IMR-90 (cell line): Measurements from ENCODE around the gene FCER1A. TPM values are rescaled to one million over a fixed set of nuclear protein-coding genes. Genes with fewer than 3 reads are reported as not detected.
"Not testable (repeated sequence)": the region's sequence is repeated elsewhere in the genome, so short reads cannot be mapped to it uniquely, and the experiment has no call there.

Experiments
- ATAC-seq: fragments of 200-7000 bp; cut with Tn5 transposase; 2 replicates; pipeline ENCODE4 v1.9.1; 2020; ENCODE audit warnings: low read depth, mild to moderate bottlenecking, moderate library complexity
- BruUV-seq: library from RNA; stranded (reverse); fragments of 400-500 nt; replicated peaks from 2 replicates; lab custom pipeline; 2021; lab: Mats Ljungman, UMichigan
- CTCF ChIA-PET: fragments of 300-600 bp; formaldehyde crosslinking; extraction: SDS; loops from one replicate; lab custom pipeline; 2021; ENCODE audit warnings: antibody characterized with exemption; lab: Yijun Ruan, JAX
- POLR2A ChIA-PET: fragments of 300-600 bp; sonication (Branson Sonifier 250); formaldehyde crosslinking; loops from one replicate; lab custom pipeline; 2022; ENCODE audit warnings: antibody characterized with exemption; ENCODE audit not compliant: unreplicated experiment; lab: Charles Lee
- DNase-seq: peaks from one replicate; pipeline ENCODE4 v3.0.0; 2013
- H2AFZ ChIP-seq: replicated peaks from 2 replicates; pipeline ENCODE3; 2013; ENCODE audit warnings: low read length, mild to moderate bottlenecking; ENCODE audit not compliant: poor library complexity
- H2AK5ac ChIP-seq: 2 replicates; pipeline ENCODE4 v1.6.1; 2013; ENCODE audit warnings: low read depth, low read length, inconsistent platforms
- H2AK9ac ChIP-seq: replicated peaks from 2 replicates; pipeline ENCODE3; 2013; ENCODE audit warnings: mild to moderate bottlenecking, low read depth, low read length, moderate library complexity; ENCODE audit not compliant: poor library complexity
- H2BK120ac ChIP-seq: 2 replicates; pipeline ENCODE4 v1.6.1; 2013; ENCODE audit warnings: low read depth, low read length, inconsistent platforms
- H2BK15ac ChIP-seq: 3 replicates; pipeline ENCODE4 v1.6.1; 2013; ENCODE audit warnings: low read depth, low read length, inconsistent platforms
- H2BK20ac ChIP-seq: 2 replicates; pipeline ENCODE4 v1.6.1; 2013; ENCODE audit warnings: low read depth, mild to moderate bottlenecking, inconsistent platforms, low read length, moderate library complexity
- H2BK5ac ChIP-seq: 2 replicates; pipeline ENCODE4 v1.6.1; 2013; ENCODE audit warnings: mild to moderate bottlenecking, low read depth, low read length, inconsistent platforms; ENCODE audit not compliant: poor library complexity, severe bottlenecking
- H3K14ac ChIP-seq: replicated peaks from 2 replicates; pipeline ENCODE4 v1.6.1; 2013; ENCODE audit warnings: low read depth, low read length, inconsistent platforms
- H3K18ac ChIP-seq: 2 replicates; pipeline ENCODE4 v1.6.1; 2013; ENCODE audit warnings: low read depth, low read length, control low read depth
- H3K23ac ChIP-seq: 2 replicates; pipeline ENCODE4 v1.6.1; 2013; ENCODE audit warnings: low read depth, low read length, inconsistent platforms
- H3K27ac ChIP-seq: 2 replicates; pipeline ENCODE4 v1.5.1; 2013; ENCODE audit warnings: mild to moderate bottlenecking, control low read depth, low read length; ENCODE audit not compliant: insufficient read depth
- H3K27me3 ChIP-seq: 2 replicates; pipeline ENCODE4 v1.6.1; 2013; ENCODE audit warnings: low read length; ENCODE audit not compliant: control insufficient read depth, insufficient read depth
- H3K36me3 ChIP-seq: 2 replicates; pipeline ENCODE4 v1.6.1; 2013; ENCODE audit warnings: low read length, mixed read lengths; ENCODE audit not compliant: control insufficient read depth, insufficient read depth
- H3K4ac ChIP-seq: 2 replicates; pipeline ENCODE4 v1.6.1; 2013; ENCODE audit warnings: low read depth, low read length, inconsistent platforms
- H3K4me1 ChIP-seq: 2 replicates; pipeline ENCODE4 v1.6.1; 2013; ENCODE audit warnings: low read length, mixed read lengths; ENCODE audit not compliant: control insufficient read depth, insufficient read depth
- H3K4me2 ChIP-seq: 2 replicates; pipeline ENCODE4 v1.6.1; 2013; ENCODE audit warnings: low read depth, mild to moderate bottlenecking, control low read depth, low read length, moderate library complexity
- H3K4me3 ChIP-seq: 2 replicates; pipeline ENCODE4 v1.5.1; 2013; ENCODE audit warnings: low read depth, mild to moderate bottlenecking, control low read depth, low read length, moderate library complexity; ENCODE audit not compliant: insufficient read depth
- H3K56ac ChIP-seq: 2 replicates; pipeline ENCODE4 v1.6.1; 2013; ENCODE audit warnings: low read length, inconsistent platforms; ENCODE audit not compliant: insufficient read depth; ENCODE audit errors: extremely low read depth
- H3K79me1 ChIP-seq, 2 experiments: 2 replicates each; pipeline ENCODE4 v1.6.1; 2013; ENCODE audit warnings: low read length in 2 of 2, inconsistent platforms in 1 of 2, low read depth in 1 of 2
- H3K9ac ChIP-seq: 2 replicates; pipeline ENCODE4 v1.6.1; 2013; ENCODE audit warnings: low read depth, low read length, control low read depth
- H3K9me1 ChIP-seq: 2 replicates; pipeline ENCODE4 v1.6.1; 2013; ENCODE audit warnings: low read length, inconsistent platforms; ENCODE audit not compliant: insufficient read depth
- H3K9me3 ChIP-seq: 2 replicates; pipeline ENCODE4 v1.6.1; 2013; ENCODE audit warnings: low read length; ENCODE audit not compliant: control insufficient read depth, insufficient read depth
- H4K20me1 ChIP-seq: 2 replicates; pipeline ENCODE4 v1.6.1; 2013; ENCODE audit warnings: low read length, inconsistent platforms; ENCODE audit not compliant: insufficient read depth
- H4K5ac ChIP-seq: 2 replicates; pipeline ENCODE4 v1.6.1; 2013; ENCODE audit warnings: mild to moderate bottlenecking, low read depth, low read length, control low read depth
- H4K8ac ChIP-seq, 2 experiments: 2 replicates each; pipeline ENCODE4 v1.6.1; 2013; ENCODE audit warnings: low read depth in 2 of 2, low read length in 2 of 2, control low read depth in 1 of 2, inconsistent platforms in 1 of 2
- H4K91ac ChIP-seq: 2 replicates; pipeline ENCODE4 v1.6.1; 2013; ENCODE audit warnings: low read depth, low read length, inconsistent platforms; ENCODE audit not compliant: insufficient read depth
- WGBS, 2 experiments: methylation state at CpG; one replicate each; pipeline versions ENCODE4 v1.1.5 to v1.1.7; 2013; ENCODE audit warnings: missing lambda C conversion rate in 2 of 2; ENCODE audit not compliant: insufficient read length in 1 of 2; ENCODE audit errors: extremely low coverage in 2 of 2; 5-methylcytosine and 5-hydroxymethylcytosine counted together
- dilution Hi-C: fragments of 300-500 bp; cut with HindIII; formaldehyde crosslinking; loops from one replicate; pipeline ENCODE4 v1.14.3; 2018; ENCODE audit warnings: low sequenced_read_pairs; ENCODE audit not compliant: unreplicated experiment
- in situ Hi-C: fragments of 300-500 bp; cut with MboI; formaldehyde crosslinking; loops from 3 replicates; pipeline ENCODE4 v1.14.3; 2019; ENCODE audit warnings: low sequenced_read_pairs, inconsistent platforms, mixed read lengths
- intact Hi-C: fragments of 100-400 bp; cut with micrococcal nuclease; formaldehyde crosslinking; loops from 2 replicates; pipeline ENCODE4 v1.10.0; 2022
- polyA plus RNA-seq, 3 experiments: library from polyadenylated mRNA; depleted of rRNA; stranded (reverse); fragments of >200 nt; gene quantifications; 2 replicates each; pipeline ENCODE4 v1.2.3, GENCODE V29; 2012; ENCODE audit warnings: low replicate concordance in 1 of 3
- total RNA-seq: library from RNA; depleted of rRNA; stranded (reverse); fragments of >200 nt; gene quantifications from 2 replicates; pipeline ENCODE4 v1.2.3, GENCODE V29; 2012

FCER1A gene
- total and polyA plus RNA-seq, 2 of the 4 experiments (the other 2 are of a cell fraction), result not detected

- H2AK5ac ChIP-seq, H4K8ac ChIP-seq, H2AFZ ChIP-seq, H3K4me2 ChIP-seq, H2BK15ac ChIP-seq, BruUV-seq, intact Hi-C loops, DNase-seq, H4K91ac ChIP-seq, H2BK120ac ChIP-seq, H3K36me3 ChIP-seq, H3K9me3 ChIP-seq, H3K9me1 ChIP-seq, H3K79me1 ChIP-seq, H3K23ac ChIP-seq, H3K4me3 ChIP-seq, H4K20me1 ChIP-seq, in situ Hi-C loops, H2BK5ac ChIP-seq, POLR2A ChIA-PET, H3K14ac ChIP-seq, H3K9ac ChIP-seq, H3K56ac ChIP-seq, H3K4ac ChIP-seq, H4K5ac ChIP-seq, H2AK9ac ChIP-seq, ATAC-seq, H3K27ac ChIP-seq, dilution Hi-C loops, CTCF ChIA-PET, H2BK20ac ChIP-seq, H3K18ac ChIP-seq, H3K27me3 ChIP-seq, H3K4me1 ChIP-seq: not testable (repeated sequence)
- WGBS, 2 experiments, result no CpG with 5 or more reads among the region's 3 CpGs
Measured at GRCh38 chr1:159349374-159349773, 47.2 kb downstream of the FCER1A start.
